Measurements from ENCODE around the gene ANKMY1. TPM values are rescaled to one million over a fixed set of nuclear protein-coding genes. Genes with fewer than 3 reads are reported as not detected.

The ANKMY1 gene
- total RNA-seq, 1 donor from 2014 or later = 20.6 TPM

DNA sequence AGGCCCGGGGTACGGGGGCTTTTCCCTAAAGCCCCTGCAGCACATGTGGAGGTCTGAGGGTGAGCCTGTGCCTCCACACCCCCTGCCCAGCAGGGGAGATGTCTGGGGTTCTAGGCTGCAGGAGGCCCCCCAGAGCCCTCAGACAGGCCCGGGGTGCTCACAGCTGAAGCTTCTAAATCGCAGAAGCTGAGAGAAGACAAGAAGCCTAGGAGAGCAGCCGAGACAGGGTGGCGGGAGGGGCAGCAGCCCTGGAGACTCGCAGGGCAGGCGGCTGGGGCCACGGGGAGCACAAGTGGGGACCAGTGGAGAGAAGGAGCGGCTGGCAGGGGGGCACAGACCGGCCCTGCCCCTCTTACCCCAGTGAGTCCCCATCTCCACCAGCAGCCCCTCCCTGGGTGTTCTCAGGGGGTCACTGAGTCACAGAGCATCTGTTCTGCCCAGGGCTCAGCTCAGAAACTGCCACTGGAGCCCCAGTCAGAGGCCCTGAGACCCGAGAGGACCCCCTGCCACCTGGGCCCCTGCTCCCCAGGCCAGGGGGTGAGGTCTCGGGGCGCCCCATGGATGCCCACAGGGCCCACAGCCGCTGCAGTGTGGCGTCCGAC lies 96.2 kb downstream of the ANKMY1 start:
- H3K36me3 ChIP-seq = peaks cover 0 to 15% of the 10 kb centered on the region in 2 donors
- H3K4me3 ChIP-seq = no peak overlapping the region
- TF ChIP-seq POLR2AphosphoS5 (IDR thresholded peaks at IDR 0.05; ENCODE audit: insufficient read depth in 1 of 2, low read depth in 1 of 2) (no peak), POLR2A (IDR thresholded peaks at IDR 0.05) (no peak)
- no peaks in the 10 kb centered on the region for H3K27me3 ChIP-seq
- intact Hi-C loops (cut with DNase I) = no loop called here
- no peak overlapping the region for H3K27ac ChIP-seq
- no peak for DNase-seq (ENCODE audit: extremely low spot score in 2 of 2)
- peaks cover 15% of the 10 kb centered on the region for H3K4me1 ChIP-seq
- no peaks in the 10 kb centered on the region for H3K9me3 ChIP-seq

DNA sequence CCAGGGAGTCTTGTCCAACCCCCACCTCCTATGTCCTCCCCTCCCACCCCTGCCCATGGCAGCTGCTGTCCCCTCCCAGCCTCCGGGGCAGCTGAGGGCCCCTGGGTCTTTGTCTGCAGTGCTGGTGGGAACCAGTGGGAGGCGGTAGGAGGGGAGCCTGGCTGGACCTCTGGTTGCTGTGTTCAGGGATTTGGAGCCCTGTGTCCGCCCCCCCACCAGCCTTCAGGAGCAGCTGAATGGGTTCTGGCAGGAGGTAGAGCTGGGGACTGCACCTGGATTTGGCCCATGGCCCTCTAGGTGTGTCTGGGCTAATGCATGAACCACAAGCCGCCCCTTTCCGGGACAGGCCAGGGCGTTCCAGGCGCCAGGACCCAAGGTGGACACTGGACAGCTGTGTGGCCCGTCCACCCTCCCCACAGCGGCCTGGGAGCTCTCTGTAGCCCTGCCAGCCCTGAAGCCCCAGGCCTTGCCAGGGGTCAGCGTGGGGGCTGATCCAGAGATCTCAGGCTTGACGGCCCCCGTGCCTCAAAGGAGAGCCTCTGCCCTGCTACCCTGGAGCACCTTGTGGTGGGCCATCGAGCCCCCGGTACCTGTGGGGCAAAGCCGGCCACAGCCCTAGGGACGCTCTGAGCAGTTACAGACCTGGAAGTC lies 96.9 kb downstream of the ANKMY1 start:
- Histone ChIP-seq H3K36me3 (peaks cover 0 to 15% of the 10 kb centered on the region in 2 donors), H3K4me3 (no peak overlapping the region)
- no peak for DNase-seq (ENCODE audit: extremely low spot score in 2 of 2)

DNA sequence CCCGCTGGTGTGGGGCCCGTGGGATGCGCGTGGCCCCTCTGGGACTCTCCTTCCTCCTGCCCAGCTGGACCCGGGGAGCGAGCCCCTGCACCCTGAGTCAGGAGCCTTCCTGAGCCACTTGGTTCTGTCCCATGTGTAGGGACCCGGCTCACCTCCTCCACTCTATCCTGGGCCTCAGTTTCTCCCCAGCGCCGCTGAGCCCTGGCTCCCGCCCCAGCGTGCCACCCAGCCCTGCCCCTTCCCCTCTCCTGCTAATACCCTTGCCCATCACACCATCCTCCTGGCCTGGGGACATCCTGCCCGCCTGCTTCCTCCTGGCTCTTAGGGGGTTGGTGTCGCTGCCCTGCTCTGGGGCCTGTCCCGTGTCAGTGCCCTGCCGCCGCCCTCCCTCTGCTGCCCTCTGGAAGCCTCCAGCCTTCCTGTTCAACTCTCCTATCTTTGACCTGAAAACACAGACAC lies 97.5 kb downstream of the ANKMY1 start:
- TF ChIP-seq, protein P1, sequence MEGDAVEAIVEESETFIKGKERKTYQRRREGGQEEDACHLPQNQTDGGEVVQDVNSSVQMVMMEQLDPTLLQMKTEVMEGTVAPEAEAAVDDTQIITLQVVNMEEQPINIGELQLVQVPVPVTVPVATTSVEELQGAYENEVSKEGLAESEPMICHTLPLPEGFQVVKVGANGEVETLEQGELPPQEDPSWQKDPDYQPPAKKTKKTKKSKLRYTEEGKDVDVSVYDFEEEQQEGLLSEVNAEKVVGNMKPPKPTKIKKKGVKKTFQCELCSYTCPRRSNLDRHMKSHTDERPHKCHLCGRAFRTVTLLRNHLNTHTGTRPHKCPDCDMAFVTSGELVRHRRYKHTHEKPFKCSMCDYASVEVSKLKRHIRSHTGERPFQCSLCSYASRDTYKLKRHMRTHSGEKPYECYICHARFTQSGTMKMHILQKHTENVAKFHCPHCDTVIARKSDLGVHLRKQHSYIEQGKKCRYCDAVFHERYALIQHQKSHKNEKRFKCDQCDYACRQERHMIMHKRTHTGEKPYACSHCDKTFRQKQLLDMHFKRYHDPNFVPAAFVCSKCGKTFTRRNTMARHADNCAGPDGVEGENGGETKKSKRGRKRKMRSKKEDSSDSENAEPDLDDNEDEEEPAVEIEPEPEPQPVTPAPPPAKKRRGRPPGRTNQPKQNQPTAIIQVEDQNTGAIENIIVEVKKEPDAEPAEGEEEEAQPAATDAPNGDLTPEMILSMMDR (IDR thresholded peaks at IDR 0.05) = no peak
- TF ChIP-seq POLR2A (IDR thresholded peaks at IDR 0.05) = no peak
- TF ChIP-seq POLR2AphosphoS5 (IDR thresholded peaks at IDR 0.05; ENCODE audit: insufficient read depth in 1 of 2, low read depth in 1 of 2) = no peak
- DNase-seq (ENCODE audit: extremely low spot score in 2 of 2) = no peak

More for the DNA sequence above, 96.9 kb downstream of the ANKMY1 start:
- TF ChIP-seq, protein P1 (IDR thresholded peaks at IDR 0.05) = no peak
- TF ChIP-seq POLR2AphosphoS5 (IDR thresholded peaks at IDR 0.05; ENCODE audit: insufficient read depth in 1 of 2, low read depth in 1 of 2) (no peak), POLR2A (IDR thresholded peaks at IDR 0.05) (no peak)
- Histone ChIP-seq H3K9me3 (no peaks in the 10 kb centered on the region), H3K27me3 (no peaks in the 10 kb centered on the region), H3K27ac (no peak overlapping the region), H3K4me1 (peaks cover 21% of the 10 kb centered on the region)
- intact Hi-C loops (cut with DNase I) = no loop called here

DNA sequence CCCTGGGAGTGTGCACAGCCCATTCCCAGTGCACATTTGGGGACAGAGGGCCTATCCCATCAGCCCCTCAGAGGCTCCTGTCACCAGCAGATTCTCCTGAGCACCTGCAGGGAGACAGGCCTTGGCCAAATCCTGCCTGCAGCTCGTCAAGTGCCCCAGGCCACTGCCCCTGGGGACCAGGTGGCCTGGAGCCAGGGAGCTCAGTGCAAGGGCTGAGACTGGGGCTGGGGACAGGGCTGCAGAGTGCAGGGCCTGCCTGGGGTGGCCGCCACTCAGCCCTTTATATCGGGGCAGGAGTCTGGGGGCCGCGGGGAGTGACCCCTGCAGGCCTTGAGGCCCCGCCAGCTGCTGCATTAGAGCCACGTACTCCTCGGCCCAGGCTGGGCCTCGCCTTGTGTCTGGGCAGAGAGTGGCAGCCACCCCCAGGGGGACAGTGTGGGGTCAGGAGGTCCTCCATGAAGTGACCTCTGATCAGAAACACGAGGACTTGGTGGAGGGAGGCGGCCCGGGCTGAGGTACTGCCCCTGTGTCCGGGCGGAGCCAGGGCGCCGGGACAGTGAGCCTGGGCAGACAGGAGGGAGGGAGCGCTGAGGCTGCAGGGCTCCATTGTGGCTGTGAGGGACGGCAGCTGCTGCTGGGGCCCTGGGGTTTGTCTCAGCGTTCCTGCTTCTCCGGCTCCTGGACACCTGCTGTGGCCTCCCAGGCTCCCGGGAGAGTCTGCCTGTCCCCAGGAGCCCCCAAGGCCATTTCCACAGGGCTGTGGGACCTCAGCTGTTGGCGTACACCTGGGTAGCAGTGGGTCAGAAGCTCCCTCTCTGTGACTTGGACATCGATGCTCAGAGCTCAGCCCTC lies 98.2 kb downstream of the ANKMY1 start:
- no peaks in the 10 kb centered on the region for H3K27me3 ChIP-seq
- peaks cover 34% of the 10 kb centered on the region for H3K4me1 ChIP-seq
- DNase-seq (ENCODE audit: extremely low spot score in 2 of 2) = no peak
- no peak overlapping the region for H3K4me3 ChIP-seq
- intact Hi-C loops (cut with DNase I) = no loop called here
- no peaks in the 10 kb centered on the region for H3K9me3 ChIP-seq
- peaks cover 0 to 6% of the 10 kb centered on the region in 2 donors for H3K36me3 ChIP-seq
- TF ChIP-seq POLR2A (IDR thresholded peaks at IDR 0.05) (no peak), POLR2AphosphoS5 (IDR thresholded peaks at IDR 0.05; ENCODE audit: insufficient read depth in 1 of 2, low read depth in 1 of 2) (no peak)
- TF ChIP-seq, protein P1 (IDR thresholded peaks at IDR 0.05) = no peak
- H3K27ac ChIP-seq = no peak overlapping the region

More for the DNA sequence above, 97.5 kb downstream of the ANKMY1 start:
- Histone ChIP-seq H3K4me1 (peaks cover 28% of the 10 kb centered on the region), H3K27me3 (no peaks in the 10 kb centered on the region), H3K9me3 (no peaks in the 10 kb centered on the region), H3K36me3 (peaks cover 0 to 12% of the 10 kb centered on the region in 2 donors), H3K4me3 (no peak overlapping the region), H3K27ac (no peak overlapping the region)
- intact Hi-C loops (cut with DNase I) = no loop called here

DNA sequence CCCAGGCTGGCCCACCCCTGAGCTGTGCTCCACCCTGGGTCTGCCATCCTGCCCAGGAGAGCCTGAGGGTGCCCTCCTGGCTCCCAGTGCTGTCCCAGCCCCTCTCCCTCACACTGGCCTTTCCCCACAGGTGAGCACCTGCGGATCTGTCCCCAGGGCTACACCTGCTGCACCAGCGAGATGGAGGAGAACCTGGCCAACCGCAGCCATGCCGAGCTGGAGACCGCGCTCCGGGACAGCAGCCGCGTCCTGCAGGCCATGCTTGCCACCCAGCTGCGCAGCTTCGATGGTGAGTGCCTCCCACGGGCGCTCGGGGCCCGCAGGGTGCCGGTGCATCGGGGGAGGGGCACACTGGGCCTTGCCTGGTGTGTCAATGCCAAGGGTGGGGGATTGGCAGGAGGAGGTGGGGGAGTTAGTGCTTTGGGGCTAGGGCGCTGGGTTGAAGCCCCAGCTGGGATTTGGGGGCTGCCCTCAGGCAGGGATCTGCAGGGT lies 98.8 kb downstream of the ANKMY1 start:
- H3K4me1 ChIP-seq = peaks cover 41% of the 10 kb centered on the region
- H3K36me3 ChIP-seq = no peaks in the 10 kb centered on the region
- no peaks in the 10 kb centered on the region for H3K9me3 ChIP-seq
- intact Hi-C loops (cut with DNase I) = no loop called here
- TF ChIP-seq POLR2A (IDR thresholded peaks at IDR 0.05) (no peak), POLR2AphosphoS5 (IDR thresholded peaks at IDR 0.05; ENCODE audit: insufficient read depth in 1 of 2, low read depth in 1 of 2) (no peak)
- TF ChIP-seq, protein P1 (IDR thresholded peaks at IDR 0.05) = no peak
- H3K27ac ChIP-seq = no peak overlapping the region
- DNase-seq (ENCODE audit: extremely low spot score in 2 of 2) = no peak
- no peaks in the 10 kb centered on the region for H3K27me3 ChIP-seq
- H3K4me3 ChIP-seq = no peak overlapping the region

Data from vagina (tissue), 2 donors.